Neural progenitor cell (in vitro differentiated cells): ENCODE measurements around the gene C12orf60. TPM values are rescaled to one million over a fixed set of nuclear protein-coding genes. Genes with fewer than 3 reads are reported as not detected.

Experiments
- DNase-seq: peaks from one replicate; pipeline ENCODE4 v3.0.0-alpha.2; 2016; ENCODE audit warnings: low spot score
- H2AFZ ChIP-seq: fragments of 200-600 bp; sonication (generic); replicated peaks from 2 replicates; pipeline ENCODE4 v1.6.1; 2016; ENCODE audit warnings: antibody characterized with exemption
- H3F3A ChIP-seq: fragments of 200-600 bp; sonication (generic); 2 replicates; pipeline ENCODE4 v1.6.1; 2016; ENCODE audit warnings: antibody characterized with exemption, low read depth
- H3K27ac ChIP-seq: fragments of 200-600 bp; sonication (generic); 2 replicates; pipeline ENCODE4 v1.5.1; 2016; ENCODE audit warnings: mild to moderate bottlenecking
- H3K27me3 ChIP-seq: fragments of 200-600 bp; sonication (generic); 2 replicates; pipeline ENCODE4 v1.6.1; 2016; ENCODE audit warnings: mild to moderate bottlenecking, moderate library complexity
- H3K36me3 ChIP-seq: fragments of 200-600 bp; sonication (generic); 2 replicates; pipeline ENCODE4 v1.5.1; 2016
- H3K4me1 ChIP-seq: fragments of 200-600 bp; sonication (generic); 2 replicates; pipeline ENCODE4 v1.6.1; 2016; ENCODE audit warnings: mixed run types
- H3K4me2 ChIP-seq: fragments of 200-600 bp; sonication (generic); 2 replicates; pipeline ENCODE4 v1.6.1; 2016
- H3K4me3 ChIP-seq: fragments of 200-600 bp; sonication (generic); 2 replicates; pipeline ENCODE4 v1.5.1; 2016
- H3K79me2 ChIP-seq: fragments of 200-600 bp; sonication (generic); 2 replicates; pipeline ENCODE4 v1.6.1; 2016; ENCODE audit warnings: low read depth
- H3K9ac ChIP-seq: fragments of 200-600 bp; sonication (generic); 2 replicates; pipeline ENCODE4 v1.6.1; 2016
- H3K9me3 ChIP-seq: fragments of 200-600 bp; sonication (generic); 2 replicates; pipeline ENCODE4 v1.5.1; 2016; ENCODE audit warnings: low read depth
- H4K20me1 ChIP-seq: fragments of 200-600 bp; sonication (generic); 2 replicates; pipeline ENCODE4 v1.6.1; 2016; ENCODE audit warnings: low read depth
- H3K27ac Mint-ChIP-seq: 3 replicates; pipeline ENCODE4 v1.8.0; 2021; ENCODE audit warnings: mixed read lengths
- H3K27me3 Mint-ChIP-seq: 2 replicates; pipeline ENCODE4 v1.8.0; 2022; ENCODE audit warnings: low read depth, mild to moderate bottlenecking, inconsistent platforms, moderate library complexity, mixed read lengths; ENCODE audit not compliant: insufficient read depth
- H3K36me3 Mint-ChIP-seq: 3 replicates; pipeline ENCODE4 v1.8.0; 2021; ENCODE audit warnings: mixed read lengths
- H3K4me1 Mint-ChIP-seq: 3 replicates; pipeline ENCODE4 v1.8.0; 2021; ENCODE audit warnings: mixed read lengths
- H3K4me3 Mint-ChIP-seq: 3 replicates; pipeline ENCODE4 v1.8.0; 2021; ENCODE audit warnings: mild to moderate bottlenecking, moderate library complexity, mixed read lengths
- H3K9me3 Mint-ChIP-seq: 3 replicates; pipeline ENCODE4 v1.8.0; 2020; ENCODE audit warnings: mixed read lengths
- EZH2 ChIP-seq: fragments of 200-600 bp; sonication (generic); IDR thresholded peaks from 2 replicates; pipeline ENCODE4 v1.6.1; 2017; ENCODE audit warnings: antibody characterized with exemption, mild to moderate bottlenecking, moderate library complexity
- EZH2phosphoT487 ChIP-seq: fragments of 200-600 bp; sonication (generic); IDR thresholded peaks from 2 replicates; pipeline ENCODE4 v1.6.1; 2017; ENCODE audit warnings: antibody characterized with exemption
- total RNA-seq: library from RNA; depleted of rRNA; stranded (reverse); fragments of >200 nt; gene quantifications from 2 replicates; pipeline ENCODE4 v1.2.3, GENCODE V29; 2015; ENCODE audit warnings: low replicate concordance
- TF ChIP-seq, protein P1 (sequence below): fragments of 200-600 bp; sonication (generic); IDR thresholded peaks from 2 replicates; pipeline ENCODE4 v1.5.1; 2017; ENCODE audit warnings: antibody characterized with exemption, mild to moderate bottlenecking

Gene C12orf60
- total RNA-seq, 1 donor from 2014 or later, result 5.4 TPM

- no peak overlapping the region for H2AFZ ChIP-seq
Observed at GRCh38 chr12:14850929-14851663, 47.6 kb downstream of the C12orf60 start.

DNA sequence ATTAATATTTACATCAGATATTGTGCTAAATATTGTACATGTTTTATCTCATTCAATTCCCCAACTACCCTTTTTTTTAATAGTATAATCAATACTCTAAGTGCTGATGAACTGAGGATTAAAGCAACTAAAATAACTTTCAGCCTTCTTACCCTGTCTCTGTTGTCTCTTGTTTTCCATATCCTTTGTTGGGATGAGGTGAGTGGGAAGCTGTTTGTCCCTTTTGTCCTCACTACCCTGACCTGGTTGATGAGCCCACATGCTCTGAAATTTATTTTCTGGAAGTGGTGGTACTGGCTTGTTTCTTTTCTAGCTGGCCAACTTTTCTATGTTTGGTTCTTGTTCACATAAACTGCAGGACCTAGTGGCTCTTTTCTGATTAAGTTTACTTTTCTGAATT is 49.4 kb downstream of the C12orf60 start:
- Mint-ChIP-seq H3K4me3 (no peak overlapping the region), H3K9me3 (peaks cover 8% of the 10 kb centered on the region), H3K36me3 (no peaks in the 10 kb centered on the region), H3K27ac (no peak overlapping the region), H3K4me1 (peaks cover 22% of the 10 kb centered on the region), H3K27me3 (peaks cover 3% of the 10 kb centered on the region)
- Histone ChIP-seq H3K79me2 (no peaks in the 10 kb centered on the region), H3K36me3 (no peaks in the 10 kb centered on the region), H3K4me1 (no peaks in the 10 kb centered on the region), H3F3A (no peaks in the 10 kb centered on the region), H3K4me2 (no peak overlapping the region), H2AFZ (no peak overlapping the region), H3K27ac (no peak overlapping the region), H3K4me3 (no peak overlapping the region), H4K20me1 (no peaks in the 10 kb centered on the region), H3K9me3 (no peaks in the 10 kb centered on the region), H3K27me3 (no peaks in the 10 kb centered on the region), H3K9ac (no peak overlapping the region)
- no peak for TF ChIP-seq EZH2
- no peak for TF ChIP-seq EZH2phosphoT487
- TF ChIP-seq, protein P1, sequence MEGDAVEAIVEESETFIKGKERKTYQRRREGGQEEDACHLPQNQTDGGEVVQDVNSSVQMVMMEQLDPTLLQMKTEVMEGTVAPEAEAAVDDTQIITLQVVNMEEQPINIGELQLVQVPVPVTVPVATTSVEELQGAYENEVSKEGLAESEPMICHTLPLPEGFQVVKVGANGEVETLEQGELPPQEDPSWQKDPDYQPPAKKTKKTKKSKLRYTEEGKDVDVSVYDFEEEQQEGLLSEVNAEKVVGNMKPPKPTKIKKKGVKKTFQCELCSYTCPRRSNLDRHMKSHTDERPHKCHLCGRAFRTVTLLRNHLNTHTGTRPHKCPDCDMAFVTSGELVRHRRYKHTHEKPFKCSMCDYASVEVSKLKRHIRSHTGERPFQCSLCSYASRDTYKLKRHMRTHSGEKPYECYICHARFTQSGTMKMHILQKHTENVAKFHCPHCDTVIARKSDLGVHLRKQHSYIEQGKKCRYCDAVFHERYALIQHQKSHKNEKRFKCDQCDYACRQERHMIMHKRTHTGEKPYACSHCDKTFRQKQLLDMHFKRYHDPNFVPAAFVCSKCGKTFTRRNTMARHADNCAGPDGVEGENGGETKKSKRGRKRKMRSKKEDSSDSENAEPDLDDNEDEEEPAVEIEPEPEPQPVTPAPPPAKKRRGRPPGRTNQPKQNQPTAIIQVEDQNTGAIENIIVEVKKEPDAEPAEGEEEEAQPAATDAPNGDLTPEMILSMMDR, result no peak
- no peak for DNase-seq

More at GRCh38 chr12:14850929-14851663, 47.6 kb downstream of the C12orf60 start:
- H3K27ac Mint-ChIP-seq, result no peak overlapping the region
- Histone ChIP-seq H3K9ac (no peak overlapping the region), H3K9me3 (no peaks in the 10 kb centered on the region), H4K20me1 (no peaks in the 10 kb centered on the region), H3K27me3 (no peaks in the 10 kb centered on the region), H3K4me2 (no peak overlapping the region), H3K4me1 (no peaks in the 10 kb centered on the region), H3F3A (no peaks in the 10 kb centered on the region), H3K27ac (no peak overlapping the region), H3K79me2 (no peaks in the 10 kb centered on the region), H3K4me3 (no peak overlapping the region), H3K36me3 (no peaks in the 10 kb centered on the region)
- TF ChIP-seq, protein P1, result no peak
- no peak for TF ChIP-seq EZH2phosphoT487
- no peak for TF ChIP-seq EZH2
- H3K4me3 Mint-ChIP-seq, result no peak overlapping the region
- no peaks in the 10 kb centered on the region for H3K36me3 Mint-ChIP-seq
- H3K9me3 Mint-ChIP-seq, result no peaks in the 10 kb centered on the region
- H3K27me3 Mint-ChIP-seq, result no peaks in the 10 kb centered on the region
- DNase-seq, result no peak
- H3K4me1 Mint-ChIP-seq, result peaks cover 28% of the 10 kb centered on the region

- Mint-ChIP-seq H3K27ac (no peak overlapping the region), H3K27me3 (peaks cover 3% of the 10 kb centered on the region), H3K4me3 (no peak overlapping the region), H3K36me3 (no peaks in the 10 kb centered on the region), H3K9me3 (peaks cover 15% of the 10 kb centered on the region), H3K4me1 (peaks cover 22% of the 10 kb centered on the region)
- H3K27ac ChIP-seq, result no peak overlapping the region
- H3K9ac ChIP-seq, result no peak overlapping the region
- H2AFZ ChIP-seq, result no peak overlapping the region
- no peaks in the 10 kb centered on the region for H3K79me2 ChIP-seq
- TF ChIP-seq EZH2 (no peak), EZH2phosphoT487 (no peak)
- TF ChIP-seq, protein P1, result no peak
- H3K4me1 ChIP-seq, result no peaks in the 10 kb centered on the region
- DNase-seq, result no peak
- no peaks in the 10 kb centered on the region for H3K36me3 ChIP-seq
- H3K4me2 ChIP-seq, result no peak overlapping the region
- no peaks in the 10 kb centered on the region for H3K9me3 ChIP-seq
- H4K20me1 ChIP-seq, result no peaks in the 10 kb centered on the region
- no peaks in the 10 kb centered on the region for H3K27me3 ChIP-seq
- no peaks in the 10 kb centered on the region for H3F3A ChIP-seq
- H3K4me3 ChIP-seq, result no peak overlapping the region
Observed at GRCh38 chr12:14853961-14854360, 50.5 kb downstream of the C12orf60 start.
